DND-41 (cell line): ENCODE data around the gene CDKN1C.

Source experiments
- ATAC-seq: fragments of 200-7000 bp; cut with Tn5 transposase; 3 replicates; pipeline ENCODE4 v1.9.1; 2021; ENCODE audit warnings: low read depth; ENCODE audit not compliant: insufficient read depth
- DNase-seq: peaks from one replicate; pipeline ENCODE4 v3.0.0-alpha.2; 2020
- H2AFZ ChIP-seq: 2 replicates; pipeline ENCODE4 v1.6.0; 2012; ENCODE audit warnings: low read depth, low read length
- H3K27ac ChIP-seq: 2 replicates; pipeline ENCODE4 v1.5.1; 2012; ENCODE audit warnings: low read length, inconsistent platforms
- H3K27me3 ChIP-seq: fragments of 200-600 bp; sonication (generic); 2 replicates; pipeline ENCODE4 v1.6.0; 2012; ENCODE audit warnings: low read length, mild to moderate bottlenecking, inconsistent platforms; ENCODE audit not compliant: insufficient read depth, poor library complexity
- H3K36me3 ChIP-seq: 2 replicates; pipeline ENCODE4 v1.5.1; 2012; ENCODE audit warnings: low read length, inconsistent platforms; ENCODE audit not compliant: insufficient read depth
- H3K4me1 ChIP-seq: 2 replicates; pipeline ENCODE4 v1.5.1; 2012; ENCODE audit warnings: mild to moderate bottlenecking, low read length; ENCODE audit not compliant: insufficient read depth
- H3K4me2 ChIP-seq: 2 replicates; pipeline ENCODE4 v1.6.0; 2012; ENCODE audit warnings: mild to moderate bottlenecking, moderate library complexity, low read length, inconsistent platforms; ENCODE audit not compliant: insufficient read depth
- H3K4me3 ChIP-seq, 2 experiments: fragments of 200-600 bp in 1 of 2; shearing (Covaris generic) in 1 of 2; 2 replicates each; pipeline ENCODE4 v1.5.1; 2012 to 2016; ENCODE audit warnings: inconsistent platforms in 2 of 2, low read length in 2 of 2, mild to moderate bottlenecking in 2 of 2, low read depth in 1 of 2, moderate library complexity in 1 of 2
- H3K79me2 ChIP-seq: 2 replicates; pipeline ENCODE4 v1.6.0; 2012; ENCODE audit warnings: low read length, inconsistent platforms; ENCODE audit not compliant: insufficient read depth
- H3K9ac ChIP-seq: 2 replicates; pipeline ENCODE4 v1.6.0; 2012; ENCODE audit warnings: low read depth, mild to moderate bottlenecking, inconsistent platforms, low read length, moderate library complexity
- H3K9me3 ChIP-seq: 2 replicates; pipeline ENCODE4 v1.5.1; 2012; ENCODE audit warnings: low read length, moderate library complexity, mild to moderate bottlenecking, inconsistent platforms; ENCODE audit not compliant: insufficient read depth, severe bottlenecking
- H4K20me1 ChIP-seq: 2 replicates; pipeline ENCODE4 v1.6.0; 2012; ENCODE audit warnings: low read length; ENCODE audit not compliant: insufficient read depth
- CTCF ChIP-seq: IDR thresholded peaks from 2 replicates; pipeline ENCODE4 v1.5.1; 2012; ENCODE audit warnings: borderline replicate concordance, low read length, moderate library complexity, mild to moderate bottlenecking; ENCODE audit not compliant: poor library complexity, severe bottlenecking; ENCODE audit errors: extremely low read depth
- EZH2 ChIP-seq: IDR thresholded peaks from 3 replicates; pipeline ENCODE4 v1.6.1; 2012; ENCODE audit warnings: borderline replicate concordance, low read depth, mild to moderate bottlenecking, moderate library complexity, low read length, inconsistent platforms; ENCODE audit not compliant: severe bottlenecking

CDKN1C gene

GRCh38 chr11:2933375-2934020 is 47.9 kb upstream of the CDKN1C start:
- Histone ChIP-seq H2AFZ (no peak overlapping the region), H3K4me2 (no peak overlapping the region), H3K36me3 (no peaks in the 10 kb centered on the region), H3K4me3 (no peak overlapping the region), H3K27ac (no peak overlapping the region), H3K79me2 (no peaks in the 10 kb centered on the region), H3K9ac (no peak overlapping the region), H3K27me3 (no peaks in the 10 kb centered on the region), H3K4me1 (no peaks in the 10 kb centered on the region), H4K20me1 (no peaks in the 10 kb centered on the region), H3K9me3 (peaks cover 11% of the 10 kb centered on the region)
- TF ChIP-seq CTCF (no peak), EZH2 (no peak)
- DNase-seq (peak; percentile 29), ATAC-seq (peak; percentile 51)

- Histone ChIP-seq H3K9me3 (peaks cover 5% of the 10 kb centered on the region), H3K4me3 (no peak overlapping the region), H3K27ac (no peak overlapping the region), H3K4me2 (no peak overlapping the region), H3K36me3 (no peaks in the 10 kb centered on the region), H4K20me1 (no peaks in the 10 kb centered on the region), H3K4me1 (no peaks in the 10 kb centered on the region), H2AFZ (no peak overlapping the region), H3K27me3 (no peaks in the 10 kb centered on the region), H3K9ac (no peak overlapping the region), H3K79me2 (no peaks in the 10 kb centered on the region)
- ATAC-seq (no peak), DNase-seq (no peak)
- TF ChIP-seq EZH2, result no peak
- no peak for TF ChIP-seq CTCF
Measured at GRCh38 chr11:2932850-2933251, 47.3 kb upstream of the CDKN1C start.

- no peak for DNase-seq
- ATAC-seq, result no peak
- H3K79me2 ChIP-seq, result no peaks in the 10 kb centered on the region
- no peaks in the 10 kb centered on the region for H3K9me3 ChIP-seq
- H3K36me3 ChIP-seq, result no peaks in the 10 kb centered on the region
- no peaks in the 10 kb centered on the region for H4K20me1 ChIP-seq
- no peak overlapping the region for H3K4me3 ChIP-seq
- no peak overlapping the region for H3K9ac ChIP-seq
- TF ChIP-seq CTCF, result no peak
- no peak overlapping the region for H3K27ac ChIP-seq
- no peak overlapping the region for H3K4me2 ChIP-seq
- no peaks in the 10 kb centered on the region for H3K27me3 ChIP-seq
- H2AFZ ChIP-seq, result no peak overlapping the region
- H3K4me1 ChIP-seq, result no peaks in the 10 kb centered on the region
Measured at GRCh38 chr11:2931771-2932738, 46.5 kb upstream of the CDKN1C start.
